ENCODE measurements around the gene ZNF292.
A peak's percentile ranks its signal among the peaks of the same experiment; 100 is the strongest.
"Not testable (repeated sequence)": the region's sequence is repeated elsewhere in the genome, so short reads cannot be mapped to it uniquely, and the experiment has no call there.

ZNF292 gene

DNA sequence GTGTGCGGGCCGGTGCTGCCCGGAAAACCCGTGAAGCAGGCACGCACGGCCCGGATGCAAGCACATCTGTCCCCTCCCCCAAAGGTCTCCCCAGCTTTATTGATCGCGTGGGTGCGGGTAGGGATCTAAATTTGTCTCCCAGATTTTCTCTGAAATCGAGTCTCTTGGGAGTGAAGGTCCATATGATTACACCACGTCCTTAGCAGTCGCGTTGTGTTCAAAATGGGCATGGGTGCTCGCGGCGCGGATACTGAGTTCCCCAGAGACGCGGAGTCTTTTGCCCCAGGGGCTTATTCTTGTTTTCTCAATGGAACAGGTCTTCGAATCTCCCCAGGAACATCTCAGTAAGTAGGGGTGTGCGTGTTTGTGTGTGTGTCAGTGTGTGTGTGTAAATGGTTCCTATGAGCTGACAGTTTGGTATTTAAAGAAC, 2.8 kb upstream of the ZNF292 start:
- no peaks in the 10 kb centered on the region for H3K27me3 ChIP-seq (ENCODE audit: insufficient read depth, low read depth, severe bottlenecking)
- H3K36me3 ChIP-seq = peaks cover 4% of the 10 kb centered on the region
- peak overlapping the region; percentile 97 for H3K27ac ChIP-seq
- peak overlapping the region; percentile 78 for H3K4me3 ChIP-seq (ENCODE audit: low read depth, low read length)
- no peak for DNase-seq
- no peaks in the 10 kb centered on the region for H3K9me3 ChIP-seq (ENCODE audit: severe bottlenecking)
- no peak for TF ChIP-seq CTCF (IDR thresholded peaks at IDR 0.05; ENCODE audit: low read depth, low read length)

DNA sequence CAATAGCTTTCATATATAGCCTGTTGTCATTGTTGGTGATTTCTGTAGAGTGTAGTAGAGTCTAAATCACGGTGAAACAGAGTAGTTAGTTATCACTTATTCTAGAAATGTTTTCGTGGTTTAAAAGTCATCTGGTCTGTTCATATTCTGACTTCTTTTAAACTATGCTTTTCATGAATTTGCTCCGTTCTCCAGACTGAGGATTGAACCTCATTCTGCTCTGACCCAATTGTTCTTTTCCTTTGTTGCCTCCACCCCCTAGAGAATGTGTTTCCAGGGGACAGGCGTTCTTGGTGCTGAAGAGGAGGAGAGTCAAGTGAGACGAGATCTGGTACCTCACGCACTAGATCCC, 748 bp upstream of the ZNF292 start:
- no peak for DNase-seq
- TF ChIP-seq CTCF (IDR thresholded peaks at IDR 0.05; ENCODE audit: low read depth, low read length) = no peak
- peaks cover 17% of the 10 kb centered on the region for H3K36me3 ChIP-seq
- H3K9me3 ChIP-seq (ENCODE audit: severe bottlenecking) = no peaks in the 10 kb centered on the region
- H3K27ac ChIP-seq = peak overlapping the region; percentile 96
- peak overlapping the region; percentile 81 for H3K4me3 ChIP-seq (ENCODE audit: low read depth, low read length)
- H3K27me3 ChIP-seq (ENCODE audit: insufficient read depth, low read depth, severe bottlenecking) = no peaks in the 10 kb centered on the region

GRCh38 chr6:87155842-87156815, 764 bp downstream of the ZNF292 start:
- peak; percentile 76 for DNase-seq
- H3K27ac ChIP-seq = peak overlapping the region; percentile 96
- peak overlapping the region; percentile 81 for H3K4me3 ChIP-seq (ENCODE audit: low read depth, low read length)
- peaks cover 21% of the 10 kb centered on the region for H3K36me3 ChIP-seq
- H3K9me3 ChIP-seq (ENCODE audit: severe bottlenecking) = no peaks in the 10 kb centered on the region
- no peak for TF ChIP-seq CTCF (IDR thresholded peaks at IDR 0.05; ENCODE audit: low read depth, low read length)
- no peaks in the 10 kb centered on the region for H3K27me3 ChIP-seq (ENCODE audit: insufficient read depth, low read depth, severe bottlenecking)

- peaks cover 21% of the 10 kb centered on the region for H3K36me3 ChIP-seq
- not testable (repeated sequence) for DNase-seq; H3K27me3 ChIP-seq (ENCODE audit: insufficient read depth, low read depth, severe bottlenecking); H3K9me3 ChIP-seq (ENCODE audit: severe bottlenecking); H3K27ac ChIP-seq; H3K4me3 ChIP-seq (ENCODE audit: low read depth, low read length)
These were observed 2.2 kb downstream of the ZNF292 start for GRCh38 chr6:87157596-87157995.

GRCh38 chr6:87161299-87161698, 5.9 kb downstream of the ZNF292 start:
- no peak for TF ChIP-seq CTCF (IDR thresholded peaks at IDR 0.05; ENCODE audit: low read depth, low read length)
- Histone ChIP-seq H3K36me3 (peaks cover 22% of the 10 kb centered on the region), H3K9me3 (ENCODE audit: severe bottlenecking) (no peaks in the 10 kb centered on the region), H3K27me3 (ENCODE audit: insufficient read depth, low read depth, severe bottlenecking) (no peaks in the 10 kb centered on the region), H3K27ac (no peak overlapping the region), H3K4me3 (ENCODE audit: low read depth, low read length) (no peak overlapping the region)
- DNase-seq = no peak

GRCh38 chr6:87164004-87164403, 8.6 kb downstream of the ZNF292 start:
- Histone ChIP-seq H3K27ac (no peak overlapping the region), H3K4me3 (ENCODE audit: low read depth, low read length) (no peak overlapping the region), H3K36me3 (peaks cover 12% of the 10 kb centered on the region), H3K9me3 (ENCODE audit: severe bottlenecking) (no peaks in the 10 kb centered on the region), H3K27me3 (ENCODE audit: insufficient read depth, low read depth, severe bottlenecking) (no peaks in the 10 kb centered on the region)
- no peak for DNase-seq
- TF ChIP-seq CTCF (IDR thresholded peaks at IDR 0.05; ENCODE audit: low read depth, low read length) = no peak

Measured in WERI-Rb-1 (cell line).